ENCODE results near the gene RIT2.

RIT2 gene

GRCh38 chr18:42920621-42921020, 194.9 kb downstream of the RIT2 start:
- H3K4me3 ChIP-seq (ENCODE audit: low read depth, low read length), result no peak overlapping the region
- H3K27ac ChIP-seq (ENCODE audit: extremely low read depth, low read depth, low read length), result no peak overlapping the region
- no peaks in the 10 kb centered on the region for H3K36me3 ChIP-seq (ENCODE audit: control insufficient read depth in 2 of 2, insufficient read depth in 1 of 2, low read length in 2 of 2)
- no peaks in the 10 kb centered on the region for H3K9me3 ChIP-seq (ENCODE audit: control insufficient read depth, insufficient read depth, low read depth, low read length)
- POLR2A ChIA-PET, result no interaction called here
- TF ChIP-seq, protein P1, sequence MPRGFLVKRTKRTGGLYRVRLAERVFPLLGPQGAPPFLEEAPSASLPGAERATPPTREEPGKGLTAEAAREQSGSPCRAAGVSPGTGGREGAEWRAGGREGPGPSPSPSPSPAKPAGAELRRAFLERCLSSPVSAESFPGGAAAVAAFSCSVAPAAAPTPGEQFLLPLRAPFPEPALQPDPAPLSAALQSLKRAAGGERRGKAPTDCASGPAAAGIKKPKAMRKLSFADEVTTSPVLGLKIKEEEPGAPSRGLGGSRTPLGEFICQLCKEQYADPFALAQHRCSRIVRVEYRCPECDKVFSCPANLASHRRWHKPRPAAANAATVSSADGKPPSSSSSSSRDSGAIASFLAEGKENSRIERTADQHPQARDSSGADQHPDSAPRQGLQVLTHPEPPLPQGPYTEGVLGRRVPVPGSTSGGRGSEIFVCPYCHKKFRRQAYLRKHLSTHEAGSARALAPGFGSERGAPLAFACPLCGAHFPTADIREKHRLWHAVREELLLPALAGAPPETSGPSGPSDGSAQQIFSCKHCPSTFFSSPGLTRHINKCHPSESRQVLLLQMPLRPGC (tag by site-specific recombination; IDR thresholded peaks at IDR 0.05), result no peak
- TF ChIP-seq ZNF148 (tag by site-specific recombination; IDR thresholded peaks at IDR 0.05; ENCODE audit: borderline replicate concordance) (no peak), ZNF140 (tag by site-specific recombination; IDR thresholded peaks at IDR 0.05) (no peak), ZNF211 (tag by site-specific recombination; IDR thresholded peaks at IDR 0.05; ENCODE audit: low read depth) (no peak), KLF10 (tag by site-specific recombination; IDR thresholded peaks at IDR 0.05) (no peak), ZNF707 (tag by site-specific recombination; IDR thresholded peaks at IDR 0.05) (no peak), BCL11A (tag by site-specific recombination; IDR thresholded peaks at IDR 0.05; ENCODE audit: low read depth) (no peak), ZNF132 (tag by site-specific recombination; IDR thresholded peaks at IDR 0.05; ENCODE audit: borderline replicate concordance) (no peak), ZNF248 (tag by site-specific recombination; IDR thresholded peaks at IDR 0.05) (no peak), ZNF423 (tag by site-specific recombination; IDR thresholded peaks at IDR 0.05) (no peak)
- peaks cover 3% of the 10 kb centered on the region; the same call in 1 of the 2 replicates for H3K4me1 ChIP-seq (ENCODE audit: control insufficient read depth, insufficient read depth, low read length)
- CTCF ChIA-PET, result interaction anchor here (1.0 kb wide), 1 partner anchor 14 kb away, joined by 3 read pairs; no protein-coding TSS in a partner anchor

DNA sequence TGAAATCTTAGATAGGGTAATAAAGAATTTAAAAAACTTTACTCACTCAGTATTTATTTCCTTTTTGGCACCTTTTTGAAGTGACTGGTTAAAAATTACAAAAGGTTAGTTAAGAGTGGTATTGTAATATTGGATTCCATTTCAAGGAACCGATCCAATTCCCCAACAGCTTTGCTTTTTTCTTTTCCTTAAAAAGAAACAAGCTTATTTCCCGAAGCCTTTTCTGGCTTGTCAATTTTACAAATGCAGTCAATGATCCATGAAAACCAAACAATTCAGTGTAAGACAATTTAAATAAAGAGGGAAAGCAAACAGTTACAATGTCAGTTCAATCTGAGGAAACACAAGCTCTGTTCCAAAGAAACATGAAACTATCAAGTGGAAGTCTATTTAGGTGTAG, 200.2 kb downstream of the RIT2 start:
- POLR2A ChIA-PET, result no interaction called here
- Histone ChIP-seq H3K4me1 (ENCODE audit: control insufficient read depth, insufficient read depth, low read length) (peaks cover 7% of the 10 kb centered on the region; the same call in 1 of the 2 replicates), H3K36me3 (ENCODE audit: control insufficient read depth in 2 of 2, insufficient read depth in 1 of 2, low read length in 2 of 2) (no peaks in the 10 kb centered on the region), H3K4me3 (ENCODE audit: low read depth, low read length) (no peak overlapping the region), H3K27ac (ENCODE audit: extremely low read depth, low read depth, low read length) (no peak overlapping the region), H3K9me3 (ENCODE audit: control insufficient read depth, insufficient read depth, low read depth, low read length) (no peaks in the 10 kb centered on the region)
- CTCF ChIA-PET, result interaction anchor here (0.9 kb wide), 1 partner anchor 8 kb away, joined by 3 read pairs; no protein-coding TSS in a partner anchor
- TF ChIP-seq SCRT1 (tag by site-specific recombination; IDR thresholded peaks at IDR 0.05; ENCODE audit: borderline replicate concordance) (no peak), PRDM6 (tag by site-specific recombination; IDR thresholded peaks at IDR 0.05) (0 out of 2 replicates have a peak, but pooled peaks have one; percentile 12), ZNF48 (tag by site-specific recombination; IDR thresholded peaks at IDR 0.05) (no peak), ZNF843 (tag by site-specific recombination; IDR thresholded peaks at IDR 0.05) (no peak), ZNF510 (tag by site-specific recombination; IDR thresholded peaks at IDR 0.05; ENCODE audit: insufficient replicate concordance) (peak; percentile 8)

DNA sequence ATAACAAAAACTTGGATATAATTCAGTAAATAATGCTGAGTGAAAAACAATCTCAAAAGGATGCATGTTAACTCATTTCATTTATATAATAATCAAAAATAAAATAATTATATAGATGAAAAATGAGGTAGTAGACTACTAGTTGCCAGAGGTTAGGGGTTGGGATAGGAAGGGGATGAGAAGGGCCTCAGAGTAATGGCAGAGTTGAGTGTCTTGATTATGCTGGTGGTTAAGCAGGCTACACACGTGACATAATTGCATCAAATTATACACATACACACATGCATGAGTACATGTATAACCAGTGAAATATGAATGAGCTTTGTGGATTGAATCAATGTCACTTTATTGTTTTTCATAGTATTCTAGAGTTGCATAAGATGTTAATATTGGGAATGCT, 201.0 kb downstream of the RIT2 start:
- Histone ChIP-seq H3K36me3 (ENCODE audit: control insufficient read depth in 2 of 2, insufficient read depth in 1 of 2, low read length in 2 of 2) (no peaks in the 10 kb centered on the region), H3K9me3 (ENCODE audit: control insufficient read depth, insufficient read depth, low read depth, low read length) (no peaks in the 10 kb centered on the region), H3K4me3 (ENCODE audit: low read depth, low read length) (no peak overlapping the region), H3K27ac (ENCODE audit: extremely low read depth, low read depth, low read length) (no peak overlapping the region), H3K4me1 (ENCODE audit: control insufficient read depth, insufficient read depth, low read length) (peaks cover 7% of the 10 kb centered on the region; the same call in 1 of the 2 replicates)
- ChIA-PET CTCF (interaction anchor here (0.7 kb wide), 1 partner anchor 813 kb away, joined by 3 read pairs; no protein-coding TSS in a partner anchor), POLR2A (no interaction called here)
- TF ChIP-seq, protein P2, sequence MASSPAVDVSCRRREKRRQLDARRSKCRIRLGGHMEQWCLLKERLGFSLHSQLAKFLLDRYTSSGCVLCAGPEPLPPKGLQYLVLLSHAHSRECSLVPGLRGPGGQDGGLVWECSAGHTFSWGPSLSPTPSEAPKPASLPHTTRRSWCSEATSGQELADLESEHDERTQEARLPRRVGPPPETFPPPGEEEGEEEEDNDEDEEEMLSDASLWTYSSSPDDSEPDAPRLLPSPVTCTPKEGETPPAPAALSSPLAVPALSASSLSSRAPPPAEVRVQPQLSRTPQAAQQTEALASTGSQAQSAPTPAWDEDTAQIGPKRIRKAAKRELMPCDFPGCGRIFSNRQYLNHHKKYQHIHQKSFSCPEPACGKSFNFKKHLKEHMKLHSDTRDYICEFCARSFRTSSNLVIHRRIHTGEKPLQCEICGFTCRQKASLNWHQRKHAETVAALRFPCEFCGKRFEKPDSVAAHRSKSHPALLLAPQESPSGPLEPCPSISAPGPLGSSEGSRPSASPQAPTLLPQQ (tag by site-specific recombination; IDR thresholded peaks at IDR 0.05), result no peak
- TF ChIP-seq, protein P3, sequence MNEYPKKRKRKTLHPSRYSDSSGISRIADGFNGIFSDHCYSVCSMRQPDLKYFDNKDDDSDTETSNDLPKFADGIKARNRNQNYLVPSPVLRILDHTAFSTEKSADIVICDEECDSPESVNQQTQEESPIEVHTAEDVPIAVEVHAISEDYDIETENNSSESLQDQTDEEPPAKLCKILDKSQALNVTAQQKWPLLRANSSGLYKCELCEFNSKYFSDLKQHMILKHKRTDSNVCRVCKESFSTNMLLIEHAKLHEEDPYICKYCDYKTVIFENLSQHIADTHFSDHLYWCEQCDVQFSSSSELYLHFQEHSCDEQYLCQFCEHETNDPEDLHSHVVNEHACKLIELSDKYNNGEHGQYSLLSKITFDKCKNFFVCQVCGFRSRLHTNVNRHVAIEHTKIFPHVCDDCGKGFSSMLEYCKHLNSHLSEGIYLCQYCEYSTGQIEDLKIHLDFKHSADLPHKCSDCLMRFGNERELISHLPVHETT (tag by site-specific recombination; IDR thresholded peaks at IDR 0.05), result no peak
- TF ChIP-seq ZNF37A (tag by site-specific recombination; IDR thresholded peaks at IDR 0.05) (no peak), KLF1 (tag by site-specific recombination; IDR thresholded peaks at IDR 0.05) (no peak), ZNF677 (tag by site-specific recombination; IDR thresholded peaks at IDR 0.05) (no peak), ZNF146 (tag by site-specific recombination; IDR thresholded peaks at IDR 0.05) (no peak), ZNF777 (tag by site-specific recombination; IDR thresholded peaks at IDR 0.05; ENCODE audit: borderline replicate concordance) (no peak), ZNF155 (tag by site-specific recombination; IDR thresholded peaks at IDR 0.05) (no peak), ZNF510 (tag by site-specific recombination; IDR thresholded peaks at IDR 0.05; ENCODE audit: insufficient replicate concordance) (no peak), ZNF394 (tag by site-specific recombination; IDR thresholded peaks at IDR 0.05; ENCODE audit: borderline replicate concordance) (no peak)
